G401 (cell line): ENCODE data around the gene AASDH. TPM values are rescaled to one million over a fixed set of nuclear protein-coding genes. Genes with fewer than 3 reads are reported as not detected.

ENCODE experiments used
- DNase-seq: peaks from one replicate; pipeline ENCODE4 v3.0.0-alpha.2; 2015; ENCODE audit warnings: low spot score
- in situ Hi-C: cut with HindIII; loops from 2 replicates; pipeline ENCODE4 v1.10.0; 2016; ENCODE audit warnings: low sequenced_read_pairs, mixed read lengths
- total RNA-seq: library from RNA; depleted of rRNA; stranded (reverse); fragments of >200 nt; shearing (Covaris generic); gene quantifications from 2 replicates; pipeline ENCODE4 v1.2.3, GENCODE V29; 2014; rRNA removed

AASDH gene, protein sequence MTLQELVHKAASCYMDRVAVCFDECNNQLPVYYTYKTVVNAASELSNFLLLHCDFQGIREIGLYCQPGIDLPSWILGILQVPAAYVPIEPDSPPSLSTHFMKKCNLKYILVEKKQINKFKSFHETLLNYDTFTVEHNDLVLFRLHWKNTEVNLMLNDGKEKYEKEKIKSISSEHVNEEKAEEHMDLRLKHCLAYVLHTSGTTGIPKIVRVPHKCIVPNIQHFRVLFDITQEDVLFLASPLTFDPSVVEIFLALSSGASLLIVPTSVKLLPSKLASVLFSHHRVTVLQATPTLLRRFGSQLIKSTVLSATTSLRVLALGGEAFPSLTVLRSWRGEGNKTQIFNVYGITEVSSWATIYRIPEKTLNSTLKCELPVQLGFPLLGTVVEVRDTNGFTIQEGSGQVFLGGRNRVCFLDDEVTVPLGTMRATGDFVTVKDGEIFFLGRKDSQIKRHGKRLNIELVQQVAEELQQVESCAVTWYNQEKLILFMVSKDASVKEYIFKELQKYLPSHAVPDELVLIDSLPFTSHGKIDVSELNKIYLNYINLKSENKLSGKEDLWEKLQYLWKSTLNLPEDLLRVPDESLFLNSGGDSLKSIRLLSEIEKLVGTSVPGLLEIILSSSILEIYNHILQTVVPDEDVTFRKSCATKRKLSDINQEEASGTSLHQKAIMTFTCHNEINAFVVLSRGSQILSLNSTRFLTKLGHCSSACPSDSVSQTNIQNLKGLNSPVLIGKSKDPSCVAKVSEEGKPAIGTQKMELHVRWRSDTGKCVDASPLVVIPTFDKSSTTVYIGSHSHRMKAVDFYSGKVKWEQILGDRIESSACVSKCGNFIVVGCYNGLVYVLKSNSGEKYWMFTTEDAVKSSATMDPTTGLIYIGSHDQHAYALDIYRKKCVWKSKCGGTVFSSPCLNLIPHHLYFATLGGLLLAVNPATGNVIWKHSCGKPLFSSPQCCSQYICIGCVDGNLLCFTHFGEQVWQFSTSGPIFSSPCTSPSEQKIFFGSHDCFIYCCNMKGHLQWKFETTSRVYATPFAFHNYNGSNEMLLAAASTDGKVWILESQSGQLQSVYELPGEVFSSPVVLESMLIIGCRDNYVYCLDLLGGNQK
- 6.7 and 18.7 TPM in 2 replicates for total RNA-seq

DNA sequence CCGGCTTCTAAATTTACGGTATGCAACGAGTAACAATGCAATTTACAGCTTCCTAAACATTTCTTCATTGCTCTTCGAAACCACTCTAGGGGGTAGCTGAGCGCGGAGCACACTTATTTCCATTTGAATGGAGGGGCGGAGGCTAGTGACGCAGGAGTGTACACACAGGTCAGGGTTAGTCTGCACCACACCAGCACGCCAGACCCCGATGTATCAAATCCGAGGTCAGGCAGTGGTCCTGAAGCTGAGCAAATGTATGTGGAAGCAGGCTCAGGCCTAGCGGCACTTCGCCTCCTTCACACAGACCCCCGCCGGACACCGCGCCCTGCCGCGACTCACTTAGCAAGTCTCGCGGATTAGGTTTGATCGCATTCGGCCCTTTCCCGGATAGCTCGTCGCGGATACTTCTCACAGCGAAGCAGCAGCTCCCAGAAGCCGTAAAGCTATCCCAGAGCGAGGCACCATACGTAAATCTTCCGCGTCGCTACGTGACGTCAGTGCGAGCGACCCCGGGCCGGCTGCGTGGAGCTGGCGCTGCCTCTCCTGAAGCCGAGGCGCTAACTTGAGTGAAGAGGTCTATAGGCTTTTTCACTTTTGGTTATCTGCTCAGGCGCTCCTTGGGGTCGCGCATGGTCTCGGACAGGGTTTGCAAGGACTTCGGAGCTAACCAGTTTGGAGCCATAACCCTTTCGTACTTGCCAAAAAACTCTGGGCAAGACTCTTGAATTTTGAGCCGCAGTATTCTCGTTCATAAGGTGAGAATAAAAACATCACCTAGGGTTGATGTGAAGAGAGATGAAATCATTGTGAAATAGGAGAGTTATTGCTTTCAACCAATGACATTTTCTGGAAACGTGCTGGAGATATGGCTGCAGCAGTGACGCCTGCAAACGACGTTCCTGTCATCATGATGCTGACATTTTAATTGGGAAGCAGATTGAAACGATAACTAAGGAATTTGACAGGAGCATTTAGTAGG, at the start of gene AASDH:
TSS of gene AASDH (minus strand) at position 469 of the 979 bp plus-strand sequence. CDS start 3,192 bp downstream, outside the sequence.
- in situ Hi-C loops, result no loop called here
- peak; percentile 93 for DNase-seq

DNA sequence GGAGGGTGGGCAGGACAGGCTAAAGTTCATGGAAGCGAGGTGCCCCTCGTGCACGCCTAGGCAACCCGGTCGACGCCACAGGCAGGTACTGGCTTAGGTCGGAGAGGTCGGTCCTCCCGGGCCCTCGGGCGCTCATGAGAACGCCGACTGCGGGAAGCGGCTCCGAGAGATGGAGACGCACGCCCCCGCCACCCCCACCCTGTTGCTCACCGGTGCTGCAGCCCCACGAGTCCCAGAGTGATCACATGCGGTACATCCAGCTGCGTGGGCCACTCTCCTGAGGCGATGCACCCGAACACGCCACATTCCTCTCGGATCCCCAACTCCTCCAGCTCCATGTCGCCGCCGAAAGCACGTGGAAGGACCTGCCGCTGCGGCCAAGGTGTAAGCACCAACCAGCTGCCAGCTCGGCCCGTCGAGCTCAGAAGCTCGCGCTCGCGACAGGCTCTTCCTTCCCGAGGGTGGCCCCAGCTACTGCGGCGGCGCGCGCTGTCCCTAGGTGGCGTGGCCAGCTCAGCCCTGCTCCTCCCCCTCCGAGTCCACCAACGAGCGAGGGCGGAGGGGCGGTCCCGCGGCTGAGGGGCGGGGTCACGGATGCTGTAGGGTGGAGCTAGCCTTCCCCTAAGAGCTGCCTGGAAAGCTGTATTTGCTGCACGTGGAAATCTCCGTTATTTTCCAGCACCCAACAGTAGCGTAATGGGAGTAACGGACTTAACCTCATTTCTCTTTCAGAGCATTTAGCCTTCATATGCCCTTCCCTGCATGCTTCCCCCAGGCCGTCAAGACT, 48.0 kb upstream of the AASDH start, which contains the start of gene PPAT:
TSS of gene PPAT (minus strand) at position 476 of the 787 bp plus-strand sequence. CDS start at position 338, 138 bp downstream.
- in situ Hi-C loops, result no loop called here
- DNase-seq, result peak; percentile 98

DNA sequence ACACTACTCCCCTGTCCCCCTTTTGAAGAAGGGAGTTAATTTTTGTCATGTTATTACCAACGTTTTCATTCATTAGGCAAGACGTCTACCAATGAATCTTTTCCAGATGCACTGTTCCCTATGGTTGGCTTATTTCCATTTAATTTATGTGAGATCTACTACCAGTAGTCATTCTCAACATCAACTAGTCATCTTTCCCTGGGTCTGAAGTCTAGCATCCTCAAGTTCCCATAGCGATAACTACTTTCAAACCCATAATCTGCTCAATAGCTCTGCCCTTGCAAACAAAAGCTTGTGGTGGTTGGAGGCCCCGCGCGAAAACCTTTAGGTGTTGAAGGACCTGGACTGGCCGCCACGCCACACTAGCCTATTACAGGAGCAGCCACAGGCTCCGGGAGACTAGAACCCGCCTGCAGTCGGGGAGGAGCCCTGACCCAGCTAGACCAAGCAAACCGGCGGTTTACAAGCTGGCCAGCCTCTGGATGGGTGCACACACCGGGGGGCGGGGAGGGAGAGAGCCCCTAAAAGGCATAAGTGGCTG, 47.4 kb upstream of the AASDH start:
- in situ Hi-C loops, result no loop called here
- peak; percentile 61 for DNase-seq

DNA sequence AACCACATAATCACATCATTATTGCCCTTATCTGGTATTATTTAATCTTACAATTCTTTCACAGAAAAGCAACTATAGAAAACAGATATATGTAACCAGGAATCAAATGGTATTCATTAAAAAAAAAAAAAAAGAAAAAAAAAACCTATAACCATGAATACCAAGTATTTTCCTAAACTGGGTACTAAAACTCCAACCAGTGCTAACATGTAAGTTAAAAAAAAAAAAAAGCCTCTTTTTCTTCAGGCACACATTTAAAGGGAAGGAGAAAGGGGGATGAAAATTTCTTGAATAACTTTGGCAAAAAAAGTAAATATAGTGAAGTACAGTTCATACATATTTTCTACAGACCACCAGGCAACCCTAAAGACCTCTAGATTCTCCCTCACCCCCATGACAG, 46.0 kb upstream of the AASDH start:
- DNase-seq, result no peak
- in situ Hi-C loops, result no loop called here

DNA sequence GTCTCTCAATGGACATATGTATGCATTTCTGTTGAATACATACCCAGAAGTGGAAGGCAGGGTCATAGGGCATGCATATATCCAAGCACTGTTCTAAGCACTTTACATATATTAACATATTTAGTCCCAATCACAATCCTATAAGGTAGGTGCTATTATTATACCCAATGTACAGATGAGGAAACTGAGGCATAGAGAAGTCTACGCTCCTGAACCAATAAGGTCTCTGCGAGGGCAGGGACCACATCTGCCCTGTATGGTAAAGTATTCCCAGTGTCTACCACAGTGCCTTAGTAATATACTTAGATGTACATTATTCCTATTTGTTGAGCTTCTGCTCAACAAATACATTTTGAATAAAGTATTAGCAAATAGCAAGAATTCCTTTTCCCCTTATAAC, 42.9 kb upstream of the AASDH start:
- DNase-seq, result no peak
- in situ Hi-C loops, result no loop called here

DNA sequence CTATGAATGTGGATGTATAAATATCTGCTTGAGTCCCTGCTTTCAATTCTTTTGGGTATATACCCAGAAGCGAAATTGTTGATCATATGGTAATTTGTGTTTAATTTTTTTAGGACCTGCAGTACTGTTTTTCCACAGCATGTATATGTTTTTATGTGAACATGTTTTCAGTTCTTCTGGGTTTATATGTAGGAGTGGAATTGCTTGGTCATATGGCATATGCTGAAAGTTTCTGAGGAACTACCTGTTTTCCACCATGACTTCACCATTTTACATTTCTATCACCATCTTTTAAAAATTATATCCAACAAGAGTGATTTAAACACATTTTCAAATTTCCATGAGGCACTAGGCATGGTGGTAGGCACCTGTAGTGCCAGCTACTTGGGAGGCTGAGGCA, 39.9 kb upstream of the AASDH start:
- in situ Hi-C loops, result no loop called here
- DNase-seq, result no peak

DNA sequence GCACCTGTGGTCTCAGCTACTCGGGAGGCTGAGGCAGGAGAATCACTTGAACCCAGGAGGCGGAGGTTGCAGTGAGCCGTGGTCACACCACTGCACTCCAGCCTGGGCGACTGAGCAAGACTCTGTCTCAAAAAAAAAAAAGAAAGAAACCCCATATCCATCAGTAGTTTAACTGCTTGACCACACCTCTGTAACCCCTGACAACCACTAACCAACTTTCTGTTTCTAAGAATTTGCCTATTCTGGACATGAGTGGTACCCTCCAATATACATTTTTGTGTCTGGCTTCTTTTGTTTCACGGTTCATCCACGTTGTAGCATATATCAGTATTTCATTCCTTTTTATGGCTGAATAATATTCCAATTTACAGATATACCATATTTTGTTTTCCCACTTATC, 39.0 kb upstream of the AASDH start:
- in situ Hi-C loops, result no loop called here

DNA sequence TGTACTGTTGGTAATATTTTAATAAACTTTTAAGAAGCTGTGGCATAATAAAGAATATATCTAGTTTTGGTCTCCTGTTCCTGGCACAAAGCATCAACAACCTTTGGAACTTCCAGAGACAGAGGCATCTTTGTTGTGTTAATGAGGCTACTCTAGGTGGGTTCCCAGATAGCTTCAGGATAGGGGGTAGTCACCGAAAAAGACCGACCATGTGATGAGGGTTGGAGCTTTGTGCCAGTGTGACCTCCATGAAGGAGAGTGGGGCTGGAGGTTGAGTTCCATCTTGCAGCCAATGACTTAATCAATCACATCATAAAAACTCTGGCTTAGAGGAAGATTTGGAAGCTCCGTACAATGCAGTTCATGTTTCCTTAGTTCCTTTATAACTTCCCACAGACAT, 38.2 kb upstream of the AASDH start:
- in situ Hi-C loops, result no loop called here
- DNase-seq, result no peak

More for the DNA sequence above, 39.0 kb upstream of the AASDH start:
- no peak for DNase-seq

DNA sequence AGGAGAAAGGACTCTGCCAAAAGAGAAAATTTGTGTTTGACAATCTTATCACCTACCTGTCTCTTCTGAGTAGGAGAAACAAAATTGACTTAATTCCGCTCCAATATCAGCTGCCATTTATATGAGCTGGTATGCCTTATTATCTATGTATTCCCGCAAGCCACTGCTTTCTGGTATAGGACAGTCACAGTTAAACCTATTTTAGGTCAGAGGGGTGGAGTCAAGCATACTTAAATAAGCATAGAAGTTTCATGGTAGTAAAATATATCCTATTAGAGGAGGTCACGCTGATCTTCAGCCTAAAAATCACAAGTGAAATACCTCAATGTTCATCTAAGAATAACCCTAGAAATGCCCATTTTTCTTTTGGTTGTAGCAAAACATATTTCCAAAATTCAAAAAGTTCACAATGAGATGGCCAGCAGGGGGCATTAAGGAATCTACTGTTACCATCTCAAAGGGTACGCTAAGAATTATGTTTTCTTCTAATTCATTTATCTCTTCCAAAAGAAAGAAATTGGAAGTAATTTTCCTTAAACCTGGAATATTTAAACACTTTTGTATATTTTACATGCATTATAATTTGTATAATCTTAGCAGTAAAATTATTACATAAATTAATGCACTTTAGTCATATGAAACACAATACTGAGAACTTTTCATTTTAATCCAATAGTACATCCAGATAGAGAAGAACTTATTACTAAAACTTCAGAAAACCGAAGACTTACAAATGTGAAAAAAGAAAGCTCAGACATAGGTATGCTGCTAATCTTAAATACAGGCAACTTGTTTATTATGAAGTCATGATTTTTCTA, 37.6 kb upstream of the AASDH start:
- in situ Hi-C loops, result no loop called here
- no peak for DNase-seq

DNA sequence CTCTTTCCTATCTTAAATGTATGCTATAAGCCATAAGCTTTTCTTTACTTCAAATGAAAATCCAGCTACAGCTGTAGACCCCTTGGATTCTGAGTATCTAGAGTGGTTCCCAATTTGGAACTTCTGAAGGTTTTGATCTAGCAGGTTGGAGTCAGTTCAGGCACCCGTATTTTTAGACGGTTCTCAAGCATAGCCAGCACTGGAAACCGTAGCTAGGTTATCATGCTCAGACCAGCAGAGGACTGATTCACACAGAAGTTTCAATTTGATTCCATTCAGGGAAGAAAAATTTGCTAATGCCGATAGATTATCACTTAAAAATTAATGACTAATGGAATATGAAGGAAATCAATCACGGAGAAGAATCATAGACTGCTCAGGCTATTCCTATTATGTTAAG, 36.9 kb upstream of the AASDH start:
- in situ Hi-C loops, result no loop called here
- DNase-seq, result no peak

DNA sequence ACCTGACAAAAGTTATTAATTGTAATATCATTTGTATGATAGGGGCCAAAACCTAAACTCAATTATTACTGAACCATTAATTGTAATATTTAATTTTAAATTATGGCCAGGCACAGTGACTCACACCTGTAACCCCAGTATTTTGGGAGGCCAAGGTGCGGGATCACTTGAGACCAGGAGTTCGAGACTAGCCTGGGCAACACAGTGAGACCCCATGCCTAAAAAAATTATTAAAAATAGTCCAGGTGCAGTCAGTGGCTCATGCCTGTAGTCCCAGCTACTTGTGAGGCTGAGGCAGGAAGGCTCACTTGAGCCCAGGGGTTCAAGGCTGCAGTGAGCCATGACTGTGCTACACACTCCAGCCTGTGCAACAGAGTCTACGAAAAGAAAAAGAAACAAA, 30.1 kb upstream of the AASDH start:
- in situ Hi-C loops, result no loop called here
- no peak for DNase-seq

DNA sequence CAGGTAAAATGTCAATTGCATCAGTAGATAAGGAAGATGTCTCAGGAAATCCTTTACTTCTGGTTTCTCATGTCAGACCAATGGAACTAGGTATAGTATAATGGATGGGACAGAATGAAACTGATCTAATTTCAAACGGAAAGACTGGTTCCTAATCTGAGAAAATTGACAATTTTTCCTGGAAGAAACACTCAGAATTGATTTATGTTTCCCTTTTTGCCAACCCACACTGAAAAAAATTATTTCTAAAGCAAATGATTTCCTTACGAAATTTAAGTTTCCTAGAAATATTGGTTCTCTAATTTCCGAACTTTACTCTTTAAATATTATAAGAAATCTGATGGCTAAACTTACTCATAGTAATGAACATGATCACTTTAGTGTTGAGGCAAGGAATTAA, 29.1 kb upstream of the AASDH start:
- DNase-seq, result no peak
- in situ Hi-C loops, result no loop called here

DNA sequence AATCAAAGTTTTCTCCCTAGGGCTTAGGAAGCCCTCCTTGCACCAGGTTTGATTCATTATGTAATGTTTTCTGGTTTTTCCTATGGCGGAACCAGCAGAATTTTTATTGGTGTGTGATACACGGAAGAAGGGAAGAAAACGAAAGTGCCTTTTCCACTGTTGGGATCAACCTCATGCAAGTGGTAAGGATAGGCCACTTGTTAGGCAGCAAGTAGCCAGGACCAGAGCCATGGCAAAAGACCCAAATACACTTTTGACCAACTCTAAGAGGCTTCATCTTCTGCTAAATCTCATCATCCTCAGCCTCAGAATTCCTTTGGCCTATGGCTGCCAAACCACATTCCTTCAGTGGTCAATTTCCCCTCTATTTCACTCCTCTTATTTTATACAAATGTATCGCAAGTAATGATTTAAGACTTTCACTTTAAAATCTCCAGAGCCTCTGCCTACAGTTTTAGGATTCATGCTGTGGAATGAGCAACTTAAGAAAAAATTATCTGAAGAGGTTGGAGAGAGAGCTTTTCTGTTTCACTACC, 26.9 kb upstream of the AASDH start:
- DNase-seq, result peak; percentile 4
- in situ Hi-C loops, result no loop called here

DNA sequence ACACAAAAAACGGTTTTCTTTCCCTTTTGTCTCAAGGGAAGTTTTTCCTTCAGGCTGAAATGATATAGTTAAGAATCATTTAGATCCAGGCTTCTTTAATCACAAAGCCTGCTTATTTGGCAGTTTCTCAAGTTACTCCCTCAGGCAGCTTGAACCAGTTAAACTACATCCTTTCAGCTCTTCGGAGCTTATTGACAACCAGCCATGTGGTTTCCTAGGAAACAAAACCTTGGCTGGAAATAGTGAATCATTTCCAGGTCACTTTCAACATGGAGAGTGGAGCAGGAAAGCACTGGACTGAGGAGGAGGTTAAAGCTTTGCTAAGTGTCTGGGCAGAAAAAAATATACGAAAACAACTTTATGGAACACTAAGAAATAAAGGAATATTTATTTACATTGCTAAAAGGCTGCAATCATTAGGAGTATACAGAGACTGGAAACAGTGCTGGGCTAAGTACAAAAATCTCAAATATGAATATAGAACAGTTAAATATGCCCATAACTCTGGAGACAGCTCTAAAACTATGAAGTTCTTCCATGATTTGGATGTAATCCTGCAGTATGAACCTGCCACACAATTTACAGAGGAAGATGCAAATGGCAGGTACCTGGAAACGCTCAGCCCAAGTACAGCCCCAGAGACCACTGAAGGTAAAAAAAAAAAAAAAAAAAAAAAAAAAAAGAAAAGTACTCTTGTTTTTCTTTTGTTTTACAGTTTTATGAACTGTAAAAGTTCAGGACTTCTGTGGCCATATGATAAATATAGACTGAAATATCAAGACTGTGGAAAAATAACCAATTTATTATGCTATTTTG, 23.2 kb upstream of the AASDH start:
- peak; percentile 97 for DNase-seq
- in situ Hi-C loops, result no loop called here

DNA sequence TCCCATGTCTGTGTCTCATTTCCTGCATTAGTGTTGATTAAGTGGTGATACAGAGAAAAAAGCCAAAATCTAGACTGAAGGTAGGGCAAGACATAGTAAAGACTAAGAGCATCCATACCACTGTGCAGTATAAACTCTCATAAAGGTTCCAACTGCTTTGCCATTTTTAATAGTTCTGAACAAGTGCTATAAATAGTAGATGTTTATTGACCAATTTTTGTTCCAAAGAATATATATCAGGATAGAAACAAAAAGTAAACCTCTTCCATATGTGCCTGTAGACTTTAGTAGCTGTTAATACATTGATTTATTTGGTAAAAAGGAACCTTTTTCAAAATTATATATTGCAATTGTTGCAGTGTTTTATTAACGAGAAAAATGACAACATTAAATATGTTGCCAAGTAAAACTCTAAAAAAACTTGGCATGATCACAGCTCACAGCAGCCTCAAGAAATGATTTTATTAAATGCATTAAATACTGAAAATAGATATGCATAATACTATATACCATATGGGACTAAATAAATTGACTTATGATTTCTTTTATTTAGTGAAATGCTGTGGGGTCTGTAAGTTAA, 22.3 kb upstream of the AASDH start:
- DNase-seq, result peak; percentile 12
- in situ Hi-C loops, result no loop called here
